NCI-H446 treated with DMSO at 0.1 percent for 48 hours (cell line): ENCODE data around the gene ADAM17.
"Not testable (repeated sequence)": the region's sequence is repeated elsewhere in the genome, so short reads cannot be mapped to it uniquely, and the experiment has no call there.

Experiments used
- DNase-seq: peaks from one replicate; lab custom pipeline; 2025; lab: John Stamatoyannopoulos, UW

Gene ADAM17

DNA sequence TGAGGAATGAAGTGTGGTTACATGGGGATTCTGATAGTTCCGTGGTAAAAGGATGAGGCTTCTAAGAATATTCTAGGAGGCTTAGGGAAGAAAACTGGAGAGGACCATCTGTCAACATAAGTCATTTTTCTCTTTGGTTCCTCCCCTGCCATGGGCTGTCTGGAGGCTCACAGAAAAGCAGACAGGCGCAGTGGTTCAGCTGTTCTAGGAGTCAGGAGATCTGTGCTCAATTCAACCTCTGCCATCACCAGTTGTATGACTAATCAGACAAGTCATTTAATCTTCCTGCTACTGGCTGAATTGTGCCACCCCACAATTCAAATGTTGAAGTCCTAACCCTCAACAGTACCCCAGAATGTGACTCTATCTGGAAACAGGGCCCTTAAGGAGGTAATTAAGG lies 36.4 kb downstream of the ADAM17 start:
- no peak for DNase-seq

GRCh38 chr2:9518780-9519179 lies 36.9 kb downstream of the ADAM17 start:
- DNase-seq, result no peak

GRCh38 chr2:9518163-9518562 lies 37.5 kb downstream of the ADAM17 start:
- DNase-seq, result no peak

- no peak for DNase-seq
These were observed 38.4 kb downstream of the ADAM17 start for GRCh38 chr2:9517118-9517782.

GRCh38 chr2:9513946-9514345 lies 41.7 kb downstream of the ADAM17 start:
- DNase-seq, result not testable (repeated sequence)

DNA sequence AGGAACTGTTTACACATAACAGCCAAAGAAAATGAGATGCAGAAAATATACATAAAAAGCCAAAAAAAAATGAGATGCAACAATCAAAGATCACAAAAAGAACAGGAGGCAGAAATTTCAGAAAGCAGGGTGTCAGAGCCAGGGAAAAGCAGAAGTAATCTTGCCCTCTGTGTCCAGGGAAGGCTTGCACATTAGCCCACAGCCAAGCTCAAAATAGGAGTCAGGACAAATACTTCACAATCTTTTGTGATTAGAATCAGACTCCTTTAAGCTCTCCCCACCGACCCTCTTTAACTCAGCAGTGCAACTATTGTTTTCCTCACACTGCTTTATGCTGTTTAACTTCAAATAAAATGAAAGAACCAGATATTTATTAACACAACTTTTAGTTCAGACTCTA lies 46.7 kb downstream of the ADAM17 start:
- DNase-seq, result no peak

DNA sequence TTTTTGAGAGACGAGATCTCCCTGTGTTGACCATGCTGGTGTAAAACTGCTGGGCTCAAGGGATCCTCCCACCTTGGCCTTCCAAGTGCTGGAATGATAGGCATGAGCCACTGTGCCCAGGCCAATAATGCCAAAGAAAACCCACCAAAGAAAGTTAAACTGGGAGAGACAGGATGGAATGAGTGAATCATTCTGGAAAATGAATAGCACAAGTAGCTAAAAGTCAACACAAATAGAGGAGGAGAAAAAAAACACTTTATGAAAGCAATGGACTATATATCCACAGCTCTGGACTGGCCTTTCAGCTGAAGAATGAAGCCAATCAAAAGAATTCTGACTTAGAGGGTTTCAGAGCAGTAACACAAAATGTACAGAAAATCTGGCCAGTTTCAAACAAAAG lies 57.4 kb downstream of the ADAM17 start:
- DNase-seq, result no peak

DNA sequence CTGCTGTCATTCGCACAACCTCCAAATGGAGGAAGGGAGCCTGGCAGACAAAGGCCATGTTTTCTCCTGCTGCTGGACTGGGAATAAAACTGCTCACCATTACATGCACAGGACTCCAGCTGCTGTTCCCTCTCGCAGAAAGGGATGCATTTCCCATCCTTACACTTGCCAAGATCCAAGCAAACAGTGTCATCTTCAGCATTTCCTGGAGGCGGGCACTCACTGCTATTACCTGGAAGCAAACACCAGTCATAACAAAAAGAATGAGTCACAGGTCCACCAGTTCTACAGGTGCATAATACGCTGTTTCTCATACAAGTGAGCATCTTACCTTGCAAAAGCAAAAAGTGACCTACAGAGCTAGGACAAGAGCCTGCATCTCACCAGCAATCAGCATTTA lies 58.6 kb downstream of the ADAM17 start:
- DNase-seq, result no peak

DNA sequence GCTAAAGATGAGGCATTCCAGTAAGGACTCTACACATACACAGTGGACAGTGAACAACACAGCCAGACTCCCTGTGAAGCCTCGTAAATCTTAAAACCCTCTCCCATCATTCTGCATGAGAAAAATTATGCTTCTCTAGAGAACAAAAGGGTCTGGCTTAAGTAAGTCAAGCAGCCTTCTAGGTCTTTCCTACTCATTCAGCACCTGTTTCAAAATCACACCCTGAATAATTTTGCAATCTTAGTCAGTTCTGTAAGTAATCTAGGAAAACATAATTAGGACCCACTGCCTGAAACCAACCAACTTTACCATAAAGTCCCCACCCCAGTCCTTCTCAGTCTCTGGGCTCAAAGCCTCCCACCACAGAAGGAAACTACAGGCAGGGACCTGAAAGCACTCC lies 61.5 kb downstream of the ADAM17 start:
- no peak for DNase-seq

- no peak for DNase-seq
These were observed 62.2 kb downstream of the ADAM17 start for GRCh38 chr2:9493478-9493877.

GRCh38 chr2:9492927-9493326 lies 62.7 kb downstream of the ADAM17 start:
- DNase-seq, result no peak

- no peak for DNase-seq
These were observed 64.8 kb downstream of the ADAM17 start for GRCh38 chr2:9490789-9491188.

GRCh38 chr2:9488583-9489547 lies 66.8 kb downstream of the ADAM17 start:
- DNase-seq, result no peak

- DNase-seq, result no peak
These were observed 71.1 kb downstream of the ADAM17 start for GRCh38 chr2:9484533-9484932.

DNA sequence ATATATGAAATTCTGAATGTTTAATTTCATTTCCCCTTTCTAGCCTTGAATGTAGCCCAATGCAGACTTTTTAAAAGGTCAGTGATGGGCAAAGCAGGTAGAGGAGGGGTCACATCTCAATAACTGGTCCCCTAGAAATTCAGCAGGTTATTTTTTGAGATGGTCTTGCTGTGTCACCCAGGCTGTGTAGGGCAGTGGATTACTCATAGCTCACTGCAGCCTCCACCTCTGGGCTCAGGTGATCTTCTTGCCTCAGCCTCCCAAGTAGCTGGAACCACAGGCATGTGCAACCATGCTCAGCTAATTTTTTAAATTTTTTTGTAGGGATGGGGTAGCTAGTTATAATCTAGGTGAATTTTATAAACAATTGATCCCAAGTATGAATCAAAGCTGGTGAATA lies 72.5 kb downstream of the ADAM17 start:
- no peak for DNase-seq

DNA sequence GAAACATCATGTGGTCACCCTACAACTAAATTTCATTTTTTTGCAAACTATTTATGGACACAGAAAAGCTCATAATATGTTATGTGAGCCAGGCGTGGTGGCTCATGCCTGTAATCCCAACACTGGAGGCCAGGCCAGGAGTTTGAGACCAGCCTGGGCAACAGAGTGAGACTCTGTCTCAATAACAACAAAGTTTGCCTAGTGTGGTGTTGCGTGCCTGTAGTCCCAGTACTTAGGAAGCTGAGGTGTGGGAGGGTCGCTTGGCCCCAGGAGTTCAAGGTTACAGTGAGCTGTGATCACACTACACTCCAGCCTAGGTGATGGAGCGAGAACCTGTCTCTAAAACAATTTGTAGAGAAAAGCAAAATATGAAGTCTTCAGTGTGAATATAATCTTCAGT lies 75.5 kb downstream of the ADAM17 start:
- DNase-seq, result no peak

GRCh38 chr2:9478526-9478925 lies 77.1 kb downstream of the ADAM17 start:
- no peak for DNase-seq

- DNase-seq, result no peak
These were observed 77.7 kb downstream of the ADAM17 start for GRCh38 chr2:9477914-9478313.

GRCh38 chr2:9474361-9475057 lies 81.1 kb downstream of the ADAM17 start, which contains the start of gene IAH1:
TSS of gene IAH1 (plus strand) at chr2:9474551. CDS start at chr2:9474567, 16 bp downstream.
- no peak for DNase-seq

- no peak for DNase-seq
These were observed 81.7 kb downstream of the ADAM17 start for GRCh38 chr2:9473985-9474360.

- no peak for DNase-seq
These were observed 82.2 kb downstream of the ADAM17 start for GRCh38 chr2:9473308-9473984.

DNA sequence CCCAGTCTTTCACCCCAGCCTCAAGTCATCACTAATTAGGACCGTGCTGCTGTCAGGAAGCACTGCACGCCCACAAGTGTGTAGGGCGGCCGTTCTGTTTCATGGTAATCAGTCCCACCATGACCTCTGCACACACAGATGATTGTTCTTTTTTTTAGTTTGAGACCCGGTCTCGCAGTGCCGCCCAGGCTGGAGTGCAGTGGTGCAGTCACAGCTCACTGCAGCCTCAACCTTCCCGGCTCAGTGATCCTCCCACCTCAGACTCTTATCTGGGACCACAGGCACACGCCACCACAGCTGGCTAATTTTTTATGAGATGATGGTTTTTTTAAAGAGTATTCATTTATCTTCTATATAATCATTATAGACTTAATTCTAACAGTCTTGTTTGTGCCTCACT lies 83.1 kb downstream of the ADAM17 start:
- no peak for DNase-seq
